GM03348 (cell line): ENCODE measurements around the gene ZNF286A.
A peak's percentile ranks its signal among the peaks of the same experiment; 100 is the strongest.
"Not testable (repeated sequence)": the region's sequence is repeated elsewhere in the genome, so short reads cannot be mapped to it uniquely, and the experiment has no call there.

Source experiments
- DNase-seq: peaks from one replicate; pipeline ENCODE4 v3.0.0; 2012; ENCODE audit warnings: low spot score

ZNF286A gene

GRCh38 chr17:15699413-15699924 is at the start of gene ZNF286A:
ZNF286A (plus strand) TSS chr17:15699752; CDS start chr17:15700330, 578 bp downstream.
- peak; percentile 97 for DNase-seq

GRCh38 chr17:15649861-15650421 is 49.6 kb upstream of the ZNF286A start:
- peak; percentile 54 for DNase-seq

GRCh38 chr17:15650741-15651582 is 48.6 kb upstream of the ZNF286A start:
- no peak for DNase-seq

GRCh38 chr17:15651583-15652110 is 47.9 kb upstream of the ZNF286A start:
- peak; percentile 94 for DNase-seq

- DNase-seq: no peak
Measured at GRCh38 chr17:15652960-15653359, 46.6 kb upstream of the ZNF286A start.

- not testable (repeated sequence) for DNase-seq
Measured at GRCh38 chr17:15654401-15654800, 45.2 kb upstream of the ZNF286A start.

- no peak for DNase-seq
Measured at GRCh38 chr17:15654886-15655561, 44.5 kb upstream of the ZNF286A start.

- DNase-seq: no peak
Measured at GRCh38 chr17:15657868-15658267, 41.7 kb upstream of the ZNF286A start.

GRCh38 chr17:15658296-15658695 is 41.3 kb upstream of the ZNF286A start:
- DNase-seq: no peak

- no peak for DNase-seq
Measured at GRCh38 chr17:15659236-15659635, 40.3 kb upstream of the ZNF286A start.

- DNase-seq: no peak
Measured at GRCh38 chr17:15659663-15660062, 39.9 kb upstream of the ZNF286A start.

GRCh38 chr17:15660077-15660476 is 39.5 kb upstream of the ZNF286A start:
- no peak for DNase-seq

GRCh38 chr17:15662681-15663080 is 36.9 kb upstream of the ZNF286A start:
- no peak for DNase-seq

GRCh38 chr17:15663176-15663575 is 36.4 kb upstream of the ZNF286A start:
- DNase-seq: no peak

GRCh38 chr17:15663691-15664090 is 35.9 kb upstream of the ZNF286A start:
- DNase-seq: no peak

GRCh38 chr17:15669526-15669925 is 30.0 kb upstream of the ZNF286A start:
- not testable (repeated sequence) for DNase-seq

- not testable (repeated sequence) for DNase-seq
Measured at GRCh38 chr17:15674640-15675039, 24.9 kb upstream of the ZNF286A start.

- DNase-seq: not testable (repeated sequence)
Measured at GRCh38 chr17:15675991-15676390, 23.6 kb upstream of the ZNF286A start.

- not testable (repeated sequence) for DNase-seq
Measured at GRCh38 chr17:15683135-15683534, 16.4 kb upstream of the ZNF286A start.

GRCh38 chr17:15683824-15684478 is 15.6 kb upstream of the ZNF286A start, which contains the start of gene TRIM16:
TRIM16 (minus strand) TSS chr17:15684311; CDS start chr17:15651609, 32,702 bp downstream.
- DNase-seq: peak; percentile 73

GRCh38 chr17:15687494-15687893 is 12.1 kb upstream of the ZNF286A start:
- DNase-seq: not testable (repeated sequence)

- DNase-seq: not testable (repeated sequence)
Measured at GRCh38 chr17:15698967-15699366, 585 bp upstream of the ZNF286A start.
